Measurements from ENCODE around the gene GDF11.

GDF11 gene

GRCh38 chr12:55724226-55724939 is 18.5 kb upstream of the GDF11 start:
- peak; percentile 76 for DNase-seq

DNA sequence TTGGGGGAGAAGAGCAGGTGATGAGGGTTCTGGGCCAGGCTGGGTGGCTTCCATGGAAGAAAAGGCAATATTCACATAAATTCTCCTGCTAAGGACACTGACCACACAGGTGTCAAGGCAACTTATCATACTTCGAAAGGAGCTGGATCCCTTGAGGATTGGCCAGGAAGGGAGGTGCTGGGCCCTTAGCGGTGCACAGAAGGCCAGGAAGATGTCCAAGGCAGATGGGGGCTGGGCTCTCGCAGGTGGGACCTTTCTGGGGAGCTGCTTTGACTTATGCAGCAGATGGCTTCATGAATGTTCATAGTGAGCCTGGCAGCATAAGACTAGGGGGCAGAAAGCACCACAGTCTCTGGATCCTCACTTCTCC is 18.0 kb upstream of the GDF11 start:
- DNase-seq, result no peak

GRCh38 chr12:55725556-55725955 is 17.4 kb upstream of the GDF11 start:
- no peak for DNase-seq

GRCh38 chr12:55726971-55727370 is 16.0 kb upstream of the GDF11 start:
- no peak for DNase-seq

DNA sequence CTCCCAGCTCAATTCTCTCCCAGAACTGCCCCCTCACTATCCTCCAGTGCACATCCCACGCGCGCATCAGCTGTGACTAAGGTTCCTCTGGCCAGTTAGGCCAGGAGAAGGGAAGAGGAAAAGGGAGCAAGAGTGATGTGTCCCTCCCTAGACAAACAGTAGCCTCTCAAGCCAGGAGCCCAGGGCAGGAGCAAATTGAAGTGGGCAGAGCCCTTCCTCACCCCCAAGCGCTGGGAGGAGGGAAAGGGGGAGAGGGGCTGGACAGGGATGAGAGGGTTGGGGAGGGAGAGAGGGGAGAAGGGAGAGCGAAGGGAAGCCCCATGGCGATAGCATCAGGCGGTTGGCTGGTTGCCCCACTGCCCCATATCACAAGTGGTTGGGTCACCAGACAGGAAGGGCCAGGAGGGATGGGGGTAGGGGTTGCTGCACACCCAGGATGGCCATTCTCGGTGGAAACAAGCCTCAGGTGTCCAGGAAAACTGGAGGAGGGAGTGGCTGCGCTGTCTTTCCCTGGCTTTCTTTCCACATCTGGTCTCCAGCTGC is 15.2 kb upstream of the GDF11 start:
- DNase-seq, result no peak

GRCh38 chr12:55728186-55728938 is 14.6 kb upstream of the GDF11 start:
- DNase-seq, result no peak

DNA sequence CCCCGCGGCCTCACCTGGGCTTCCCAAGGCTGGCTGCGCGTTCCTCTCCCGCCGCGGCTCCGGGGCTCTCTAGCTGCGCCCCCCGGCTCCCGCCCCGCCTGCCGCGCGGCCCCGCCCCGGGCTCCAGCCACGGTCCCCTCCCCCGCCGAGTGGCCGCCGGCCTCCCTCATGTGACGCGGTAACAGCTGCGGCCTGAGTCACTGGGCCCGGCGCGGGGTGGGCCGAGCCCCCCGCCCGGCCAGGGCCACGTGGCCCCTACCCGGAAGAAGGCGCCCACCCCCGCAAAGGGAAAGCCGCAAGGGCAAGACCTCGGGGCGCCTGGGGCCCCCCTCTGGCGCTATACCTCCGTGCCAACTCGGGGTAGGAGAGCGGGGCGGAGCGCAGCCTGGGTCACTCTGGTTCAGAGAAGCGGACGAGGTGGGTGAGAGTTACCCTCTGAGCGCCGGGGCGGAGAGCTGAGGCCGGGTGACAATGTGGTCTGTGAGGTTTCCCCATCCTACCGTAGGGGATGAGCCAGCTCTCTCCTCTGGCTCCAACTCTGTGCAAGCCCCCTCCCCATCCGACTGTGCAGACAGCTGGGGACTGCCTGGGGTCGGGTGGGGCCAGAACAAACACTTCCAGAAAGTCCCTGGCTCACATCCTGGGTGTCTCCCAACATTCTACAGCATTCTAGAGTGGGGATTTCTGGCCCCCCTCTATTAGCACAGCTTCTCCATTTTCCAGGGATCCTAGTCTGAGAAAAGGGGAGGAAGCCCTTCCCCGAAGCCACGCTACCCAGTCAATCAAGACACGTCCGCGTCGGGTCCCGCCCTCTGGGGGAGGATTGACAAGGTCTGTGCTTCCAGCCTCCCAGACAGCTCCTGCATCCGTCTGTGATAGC is 13.7 kb upstream of the GDF11 start, which contains the start of gene CD63:
Gene CD63, minus strand, starts transcription at position 71 of the 880 bp plus-strand sequence. CDS start 668 bp downstream, outside the sequence.
- peak; percentile 83 for DNase-seq

GRCh38 chr12:55729819-55730818 is 12.8 kb upstream of the GDF11 start:
- DNase-seq, result peak; percentile 63

DNA sequence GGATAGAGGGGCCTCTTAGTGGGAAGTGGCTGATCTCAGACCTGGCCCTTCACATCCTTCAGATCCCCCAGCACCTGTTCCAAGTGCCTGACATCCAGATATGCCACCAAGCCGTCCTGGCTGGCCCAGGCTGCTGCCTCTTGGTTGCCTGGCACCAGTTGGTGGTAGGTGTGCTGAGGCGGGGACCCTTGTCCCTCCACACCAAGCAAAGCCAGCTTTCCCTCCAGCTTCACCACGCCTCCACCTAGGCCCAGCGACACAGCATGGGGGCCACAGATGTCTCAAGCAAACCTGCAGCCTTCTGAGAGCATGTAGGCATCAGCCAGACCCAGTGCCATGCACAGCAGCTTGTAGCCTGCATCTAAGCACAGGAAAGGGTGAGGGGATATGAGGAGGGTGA is 10.6 kb upstream of the GDF11 start:
- DNase-seq, result no peak

GRCh38 chr12:55733021-55733555 is 9.8 kb upstream of the GDF11 start:
- DNase-seq, result no peak

DNA sequence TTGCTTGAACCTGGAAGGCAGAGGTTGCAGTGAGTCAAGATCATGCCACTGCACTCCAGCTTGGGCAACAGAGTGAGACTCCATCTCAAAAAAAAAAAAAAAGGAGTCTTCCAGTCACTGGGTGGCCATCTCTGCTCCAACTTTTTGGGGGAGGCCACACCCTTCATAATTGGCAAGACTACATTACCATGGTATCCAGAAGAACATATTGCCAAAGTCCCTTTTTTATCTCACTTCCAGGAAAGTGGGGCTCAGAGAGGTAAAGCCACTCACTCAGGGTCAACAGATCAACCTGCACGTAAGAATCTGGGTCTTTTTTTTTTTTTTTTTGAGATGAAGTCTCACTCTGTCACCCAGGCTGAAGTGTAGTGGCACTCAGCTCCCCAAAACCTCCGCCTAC is 9.1 kb upstream of the GDF11 start:
- no peak for DNase-seq

- DNase-seq, result no peak
Observed at GRCh38 chr12:55734595-55734994, 8.3 kb upstream of the GDF11 start.

DNA sequence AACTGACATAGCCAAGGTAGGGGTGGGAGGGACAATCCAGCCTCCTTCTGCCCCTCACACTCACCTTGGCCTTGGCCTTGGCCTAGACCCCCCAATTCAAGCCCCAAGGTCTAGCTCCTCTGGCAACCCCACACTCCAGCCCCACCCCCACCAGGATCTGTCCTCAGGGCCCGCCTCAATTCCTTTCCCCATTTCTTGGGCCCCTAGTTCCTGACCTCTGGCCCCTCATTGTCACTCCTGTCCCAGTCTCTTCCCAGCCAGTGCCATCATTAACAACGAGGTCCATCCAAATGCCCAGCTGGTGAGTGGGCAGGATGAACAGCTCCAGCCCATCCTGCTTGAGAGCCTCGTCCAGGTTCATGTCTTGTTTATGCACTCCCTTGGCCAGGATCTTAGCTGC is 6.8 kb upstream of the GDF11 start:
- no peak for DNase-seq

GRCh38 chr12:55736780-55737580 is 5.9 kb upstream of the GDF11 start:
- DNase-seq, result peak; percentile 72

DNA sequence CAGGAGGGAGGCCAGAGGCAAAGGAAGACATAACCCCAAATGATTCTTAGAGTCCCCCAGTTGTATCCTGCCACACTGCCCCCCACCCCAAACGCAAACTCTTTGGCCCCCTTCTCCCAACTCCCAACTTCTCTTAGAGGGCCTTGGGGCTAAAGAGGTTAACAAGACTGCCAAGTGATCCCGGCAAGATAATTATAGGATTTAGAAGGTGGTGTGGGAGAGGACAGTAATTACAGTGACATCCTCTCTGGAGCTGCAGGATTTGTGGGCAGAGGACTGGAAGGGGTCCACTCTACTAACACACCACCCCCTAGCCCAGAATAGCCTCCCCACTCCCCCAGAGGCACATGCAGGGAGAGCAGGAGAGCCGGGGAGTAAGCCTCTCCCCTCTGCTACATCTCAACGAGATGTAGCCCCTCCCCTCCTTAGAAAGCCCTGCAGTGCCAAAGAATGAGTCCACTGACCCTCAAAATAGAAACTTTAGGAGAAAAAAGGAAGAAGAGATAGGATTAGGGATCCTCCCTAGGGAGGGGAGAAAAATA is 5.3 kb upstream of the GDF11 start:
- no peak for DNase-seq

GRCh38 chr12:55738123-55739024 is 4.5 kb upstream of the GDF11 start:
- peak; percentile 91 for DNase-seq

GRCh38 chr12:55739025-55739378 is 3.9 kb upstream of the GDF11 start:
- no peak for DNase-seq

GRCh38 chr12:55741931-55742680 is 816 bp upstream of the GDF11 start:
- no peak for DNase-seq
